ENCODE results near the gene CNMD.

DNA sequence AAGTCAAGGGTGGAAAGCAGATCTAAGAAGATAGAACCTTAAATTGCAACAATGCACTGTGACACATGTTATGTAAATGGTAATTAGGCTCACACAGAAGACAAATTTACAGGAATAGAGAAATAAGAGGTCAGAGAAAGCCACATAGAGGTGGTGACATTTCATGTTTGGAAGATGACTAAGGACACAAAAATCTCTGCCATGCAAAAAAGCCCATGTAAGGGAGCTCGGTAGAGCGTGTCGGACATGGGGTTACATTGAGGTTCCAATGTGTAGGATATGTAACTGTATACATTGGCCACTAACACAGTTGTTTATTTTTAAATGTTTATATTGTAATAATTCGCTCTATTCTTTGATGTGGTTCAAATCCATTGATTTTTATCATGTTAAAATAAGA is 53.2 kb downstream of the CNMD start:
- TF ChIP-seq, protein P1, sequence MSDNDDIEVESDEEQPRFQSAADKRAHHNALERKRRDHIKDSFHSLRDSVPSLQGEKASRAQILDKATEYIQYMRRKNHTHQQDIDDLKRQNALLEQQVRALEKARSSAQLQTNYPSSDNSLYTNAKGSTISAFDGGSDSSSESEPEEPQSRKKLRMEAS (IDR thresholded peaks at IDR 0.05): no peak
- no peak for TF ChIP-seq CEBPB (IDR thresholded peaks at IDR 0.05)
- TF ChIP-seq, protein P2, sequence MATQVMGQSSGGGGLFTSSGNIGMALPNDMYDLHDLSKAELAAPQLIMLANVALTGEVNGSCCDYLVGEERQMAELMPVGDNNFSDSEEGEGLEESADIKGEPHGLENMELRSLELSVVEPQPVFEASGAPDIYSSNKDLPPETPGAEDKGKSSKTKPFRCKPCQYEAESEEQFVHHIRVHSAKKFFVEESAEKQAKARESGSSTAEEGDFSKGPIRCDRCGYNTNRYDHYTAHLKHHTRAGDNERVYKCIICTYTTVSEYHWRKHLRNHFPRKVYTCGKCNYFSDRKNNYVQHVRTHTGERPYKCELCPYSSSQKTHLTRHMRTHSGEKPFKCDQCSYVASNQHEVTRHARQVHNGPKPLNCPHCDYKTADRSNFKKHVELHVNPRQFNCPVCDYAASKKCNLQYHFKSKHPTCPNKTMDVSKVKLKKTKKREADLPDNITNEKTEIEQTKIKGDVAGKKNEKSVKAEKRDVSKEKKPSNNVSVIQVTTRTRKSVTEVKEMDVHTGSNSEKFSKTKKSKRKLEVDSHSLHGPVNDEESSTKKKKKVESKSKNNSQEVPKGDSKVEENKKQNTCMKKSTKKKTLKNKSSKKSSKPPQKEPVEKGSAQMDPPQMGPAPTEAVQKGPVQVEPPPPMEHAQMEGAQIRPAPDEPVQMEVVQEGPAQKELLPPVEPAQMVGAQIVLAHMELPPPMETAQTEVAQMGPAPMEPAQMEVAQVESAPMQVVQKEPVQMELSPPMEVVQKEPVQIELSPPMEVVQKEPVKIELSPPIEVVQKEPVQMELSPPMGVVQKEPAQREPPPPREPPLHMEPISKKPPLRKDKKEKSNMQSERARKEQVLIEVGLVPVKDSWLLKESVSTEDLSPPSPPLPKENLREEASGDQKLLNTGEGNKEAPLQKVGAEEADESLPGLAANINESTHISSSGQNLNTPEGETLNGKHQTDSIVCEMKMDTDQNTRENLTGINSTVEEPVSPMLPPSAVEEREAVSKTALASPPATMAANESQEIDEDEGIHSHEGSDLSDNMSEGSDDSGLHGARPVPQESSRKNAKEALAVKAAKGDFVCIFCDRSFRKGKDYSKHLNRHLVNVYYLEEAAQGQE (IDR thresholded peaks at IDR 0.05; ENCODE audit: low read depth): no peak

All from Ishikawa (cell line).